ENCODE data around the gene MPIG6B.

MPIG6B gene

DNA sequence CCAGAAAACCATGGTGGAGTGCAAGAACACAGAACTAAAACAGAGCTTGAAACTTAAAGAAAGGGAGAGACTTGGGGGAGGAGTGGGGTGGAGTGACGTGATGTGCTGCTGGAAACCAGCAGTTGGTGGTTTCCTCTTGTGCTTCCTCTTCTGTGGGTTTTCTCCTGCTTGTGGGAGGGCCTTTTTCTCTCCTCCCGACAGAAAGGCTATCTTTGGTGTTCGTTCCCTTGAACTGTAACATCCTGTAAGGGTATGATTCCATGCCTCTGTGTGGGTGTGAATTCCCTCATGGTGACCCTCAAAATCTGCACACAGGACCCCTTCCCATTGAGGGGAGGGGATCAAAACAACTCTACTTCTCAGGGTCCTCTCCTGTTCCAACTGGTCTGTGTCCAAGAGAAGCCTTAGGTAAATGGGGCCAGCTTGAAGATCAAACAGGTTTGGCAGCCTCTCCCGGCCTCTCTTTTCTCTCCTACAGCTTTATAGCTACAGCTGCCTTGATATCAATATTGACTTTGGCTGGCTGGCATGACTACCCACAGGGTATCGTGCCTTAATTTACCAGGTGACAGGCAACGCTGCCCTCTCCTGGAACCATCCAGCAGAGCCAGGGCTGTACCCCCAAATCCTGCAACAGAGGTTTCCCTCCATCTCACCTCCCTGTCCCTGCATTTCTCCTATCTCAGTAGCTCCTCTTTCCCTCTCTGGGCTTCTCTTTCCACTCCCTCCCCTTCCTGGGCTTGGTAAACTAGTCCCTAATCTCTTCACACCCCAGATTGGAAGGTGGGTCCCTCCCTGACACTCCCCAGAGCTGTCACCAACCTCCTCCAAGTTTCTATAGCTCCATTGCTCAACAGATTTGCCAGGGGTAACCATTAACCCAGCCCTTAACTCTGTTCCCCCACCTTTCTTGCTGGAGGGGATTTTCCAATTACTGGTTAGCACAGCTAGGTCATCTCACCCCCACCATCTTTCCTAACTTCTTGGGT lies 15.1 kb downstream of the MPIG6B start:
- peak; percentile 54 for DNase-seq (ENCODE audit: low spot score)

DNA sequence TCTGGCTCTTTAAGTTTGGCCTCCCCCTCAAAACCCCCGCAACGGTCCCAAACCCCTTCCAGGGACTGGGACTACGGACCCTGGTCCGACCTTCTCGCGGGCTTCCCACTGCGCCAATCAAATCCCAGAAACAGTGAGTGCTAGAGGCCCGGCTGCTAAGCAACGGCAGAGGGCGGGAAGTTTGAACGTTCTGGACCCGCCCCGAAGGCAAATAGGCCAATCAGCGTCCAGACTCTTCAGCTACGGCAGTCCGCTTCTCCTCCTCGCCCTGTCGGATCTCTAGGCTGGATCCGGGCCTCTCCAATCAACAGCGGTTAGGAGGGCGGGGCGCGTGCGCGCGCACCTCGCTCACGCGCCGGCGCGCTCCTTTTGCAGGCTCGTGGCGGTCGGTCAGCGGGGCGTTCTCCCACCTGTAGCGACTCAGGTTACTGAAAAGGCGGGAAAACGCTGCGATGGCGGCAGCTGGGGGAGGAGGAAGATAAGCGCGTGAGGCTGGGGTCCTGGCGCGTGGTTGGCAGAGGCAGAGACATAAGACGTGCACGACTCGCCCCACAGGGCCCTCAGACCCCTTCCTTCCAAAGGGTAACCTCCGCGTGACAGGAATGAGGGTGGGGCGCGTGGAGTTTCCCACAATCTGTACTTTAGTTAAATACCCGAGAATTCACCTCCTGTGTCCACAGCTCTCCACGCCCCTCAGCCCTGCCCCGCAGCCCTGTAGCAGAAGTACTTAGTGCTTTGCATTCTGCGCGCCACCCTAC lies 16.6 kb downstream of the MPIG6B start, which contains the start of gene MSH5:
TSS of gene MSH5 (plus strand) at position 367 of the 758 bp plus-strand sequence. CDS start 462 bp downstream, outside the sequence.
- peak; percentile 99 for DNase-seq (ENCODE audit: low spot score)

GRCh38 chr6:31740397-31741223 lies 17.4 kb downstream of the MPIG6B start:
- no peak for DNase-seq (ENCODE audit: low spot score)

GRCh38 chr6:31741815-31742214 lies 18.6 kb downstream of the MPIG6B start:
- no peak for DNase-seq (ENCODE audit: low spot score)

GRCh38 chr6:31742894-31743293 lies 19.7 kb downstream of the MPIG6B start:
- no peak for DNase-seq (ENCODE audit: low spot score)

DNA sequence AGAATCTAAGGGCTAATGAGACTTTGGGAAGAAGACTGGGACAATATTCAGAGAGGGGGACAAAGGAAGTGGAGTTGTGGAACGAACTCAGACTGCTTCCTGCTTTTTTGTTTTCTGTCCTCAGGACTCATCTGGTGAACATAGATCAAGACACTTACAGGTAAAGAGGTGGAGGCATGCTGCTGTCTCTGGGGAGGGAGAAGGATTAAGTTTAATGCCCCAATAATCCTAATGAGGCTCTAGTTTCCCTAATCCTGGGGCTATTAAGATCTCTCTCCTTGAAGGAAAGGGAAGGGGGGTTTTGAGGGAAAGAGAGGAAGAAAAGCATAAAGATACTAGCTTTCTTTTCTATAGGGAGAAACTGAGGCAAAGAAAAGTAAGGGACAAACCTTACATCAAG lies 21.2 kb downstream of the MPIG6B start:
- DNase-seq (ENCODE audit: low spot score): no peak

GRCh38 chr6:31749301-31750036 lies 26.3 kb downstream of the MPIG6B start:
- no peak for DNase-seq (ENCODE audit: low spot score)

DNA sequence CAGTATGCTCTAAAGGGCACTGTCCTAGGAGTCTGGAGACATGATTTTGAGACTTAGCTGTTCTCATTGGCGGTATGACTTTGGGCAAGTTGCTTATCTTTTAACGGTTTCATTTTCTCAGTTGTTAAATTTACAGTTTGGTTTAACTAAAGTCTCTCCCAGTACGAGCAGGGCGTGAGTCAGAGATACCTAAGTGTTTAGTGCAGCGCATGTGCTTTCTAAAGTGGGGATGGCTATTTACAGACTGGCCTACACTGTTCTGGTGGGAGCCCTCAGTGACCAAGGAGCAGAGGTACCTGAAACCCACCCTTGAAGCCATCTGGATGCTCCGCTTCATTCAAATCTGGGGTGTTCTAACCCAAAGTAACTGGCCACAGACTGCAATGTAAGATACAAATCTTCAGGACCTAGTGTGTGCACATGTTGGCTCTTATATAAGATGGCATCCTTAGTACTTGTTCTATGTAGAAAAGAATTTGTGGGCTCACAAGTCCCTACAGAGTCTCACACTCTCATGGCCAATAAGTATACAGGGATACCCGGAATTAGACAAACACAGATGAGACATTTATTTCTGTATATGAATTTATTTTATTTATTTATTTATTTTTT lies 27.3 kb downstream of the MPIG6B start:
- DNase-seq (ENCODE audit: low spot score): no peak

GRCh38 chr6:31752739-31753319 lies 29.7 kb downstream of the MPIG6B start:
- DNase-seq (ENCODE audit: low spot score): no peak

DNA sequence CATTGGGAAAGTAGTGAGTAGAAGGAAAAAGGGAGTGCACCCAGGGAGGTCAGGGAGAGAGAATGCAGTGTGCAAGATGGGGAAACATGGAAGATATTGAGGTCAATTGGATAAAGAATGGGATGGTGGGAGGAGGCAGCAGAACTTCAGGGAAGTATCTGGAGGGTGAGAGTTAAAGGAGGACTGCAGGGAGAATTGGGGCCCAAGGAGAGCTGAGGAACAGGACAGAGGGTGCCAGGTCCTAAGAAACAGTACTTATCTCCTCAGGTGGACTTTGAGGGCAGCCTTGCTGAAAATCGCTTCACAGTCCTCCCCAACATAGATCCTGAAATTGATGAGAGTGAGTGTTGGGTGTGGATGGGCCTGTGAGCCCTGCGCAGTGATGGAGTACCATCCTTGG lies 35.1 kb downstream of the MPIG6B start:
- no peak for DNase-seq (ENCODE audit: low spot score)

GRCh38 chr6:31760790-31761189 lies 37.6 kb downstream of the MPIG6B start:
- no peak for DNase-seq (ENCODE audit: low spot score)

DNA sequence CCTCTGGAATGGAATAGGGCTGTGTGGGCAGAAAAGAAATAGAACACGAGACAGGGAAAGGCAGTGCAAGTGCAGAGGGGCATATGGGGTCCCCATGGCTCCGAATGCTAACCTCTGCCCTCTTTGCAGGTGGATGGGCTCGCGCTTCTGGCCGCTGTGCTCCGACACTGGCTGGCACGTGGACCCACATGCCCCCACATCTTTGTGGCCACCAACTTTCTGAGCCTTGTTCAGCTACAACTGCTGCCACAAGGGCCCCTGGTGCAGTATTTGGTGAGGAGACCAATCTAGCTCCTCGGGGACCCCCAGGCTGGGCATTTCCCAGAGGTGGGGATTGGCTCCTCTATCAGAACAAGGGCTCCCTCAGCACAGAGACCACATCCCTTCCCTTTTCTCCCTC lies 38.2 kb downstream of the MPIG6B start:
- DNase-seq (ENCODE audit: low spot score): no peak

- DNase-seq (ENCODE audit: low spot score): no peak
Observed at GRCh38 chr6:31762356-31762755, 39.2 kb downstream of the MPIG6B start, which contains the start of gene SAPCD1. SAPCD1 (plus strand) TSS chr6:31762656; CDS start chr6:31763055, 399 bp downstream.

DNA sequence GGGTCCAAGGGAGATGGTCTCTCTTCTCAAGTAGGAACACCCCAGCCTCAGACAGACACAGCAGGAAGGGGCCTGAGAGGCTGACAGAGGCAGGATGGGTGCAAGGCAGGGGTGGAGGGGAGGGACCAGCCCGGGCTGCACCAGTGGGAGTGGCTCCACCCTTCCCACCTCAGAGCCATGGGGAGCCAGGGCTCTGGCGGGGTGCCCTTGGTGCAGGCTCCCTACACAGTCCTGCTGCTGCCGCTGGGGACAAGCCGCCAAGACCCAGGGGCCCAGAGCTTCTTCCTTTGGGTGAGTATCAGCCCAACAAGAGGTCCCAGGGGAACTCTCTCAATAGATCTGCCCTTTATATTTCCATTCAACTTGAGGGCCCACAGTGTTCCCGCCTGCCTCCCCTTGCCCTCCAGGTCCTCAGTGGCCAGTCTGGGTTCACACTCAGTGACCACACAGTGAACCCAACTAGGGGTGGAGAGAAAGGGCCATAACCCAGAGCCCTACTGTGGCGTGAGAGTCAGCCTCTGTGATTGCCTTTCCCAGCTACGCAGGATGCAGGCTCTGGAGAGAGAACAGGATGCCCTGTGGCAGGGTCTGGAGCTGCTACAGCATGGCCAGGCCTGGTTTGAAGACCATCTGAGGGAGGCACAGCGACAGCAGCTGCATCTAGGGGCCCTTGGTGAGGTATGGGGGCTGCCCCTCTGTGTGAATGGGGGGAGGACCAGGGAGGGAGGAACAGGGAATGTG lies 39.9 kb downstream of the MPIG6B start:
- no peak for DNase-seq (ENCODE audit: low spot score)

GRCh38 chr6:31763619-31763940 lies 40.4 kb downstream of the MPIG6B start:
- DNase-seq (ENCODE audit: low spot score): no peak

- DNase-seq (ENCODE audit: low spot score): no peak
Observed at GRCh38 chr6:31764198-31764597, 41.0 kb downstream of the MPIG6B start.

- DNase-seq (ENCODE audit: low spot score): no peak
Observed at GRCh38 chr6:31765559-31765909, 42.4 kb downstream of the MPIG6B start.

GRCh38 chr6:31765910-31766794 lies 43.0 kb downstream of the MPIG6B start:
- no peak for DNase-seq (ENCODE audit: low spot score)

DNA sequence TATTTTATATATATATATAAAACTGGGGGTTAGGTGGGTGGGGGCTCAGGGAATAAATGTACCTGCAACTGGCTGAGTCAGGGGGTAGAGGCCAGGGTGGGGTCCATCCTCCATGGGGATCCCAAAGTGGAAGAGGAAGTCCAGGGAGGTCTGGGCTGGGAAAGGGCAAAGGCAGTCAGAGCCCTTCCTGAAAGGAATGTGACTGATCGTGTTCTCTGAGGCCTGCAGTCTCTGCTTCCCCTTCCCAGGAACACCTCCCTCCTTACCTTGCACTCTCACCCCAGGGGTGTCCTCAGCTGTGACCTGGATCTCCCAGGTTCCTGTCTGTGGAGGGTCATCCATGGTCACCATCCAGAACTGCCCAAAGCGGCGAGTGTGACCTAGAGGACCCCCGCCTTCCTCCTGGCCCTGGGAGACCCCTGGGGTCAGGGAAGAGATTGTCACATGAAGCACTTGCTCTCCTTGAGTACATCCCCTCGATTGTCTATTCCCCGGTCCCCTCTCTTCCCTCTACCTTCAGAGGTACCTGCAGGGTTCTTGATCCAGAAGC lies 44.0 kb downstream of the MPIG6B start:
- DNase-seq (ENCODE audit: low spot score): no peak
